Uterus (tissue), 2 donors: ENCODE measurements around the gene ARID4B.

Source experiments
- CTCF ChIP-seq, 4 experiments: fragments of 200-600 bp in 2 of 4; fragments of 450-650 bp in 2 of 4; sonication (generic) in 2 of 4; IDR thresholded peaks; one replicate each; pipeline ENCODE4 v1.5.1; 2016 to 2019; ENCODE audit warnings: antibody characterized with exemption in 4 of 4, mild to moderate bottlenecking in 2 of 4, moderate library complexity in 1 of 4
- POLR2A ChIP-seq, 2 donors: fragments of 450-650 bp; IDR thresholded peaks; one replicate each; pipeline ENCODE4 v1.6.1; 2016; ENCODE audit warnings: antibody characterized with exemption in 2 of 2, mild to moderate bottlenecking in 1 of 2, moderate library complexity in 1 of 2

- no peak for TF ChIP-seq CTCF (IDR thresholded peaks at IDR 0.05)
- no peak for TF ChIP-seq POLR2A (IDR thresholded peaks at IDR 0.05)
Measured at GRCh38 chr1:235330918-235331285, 2.9 kb upstream of the ARID4B start.
